SU-DHL-6 (cell line): Measurements from ENCODE around the gene GALNT9.

ENCODE experiments used
- EZH2phosphoT487 ChIP-seq: fragments of 200-600 bp; sonication (generic), shearing (Covaris generic); conservative IDR thresholded peaks from 2 replicates; pipeline ENCODE4 v1.6.1; 2018; ENCODE audit warnings: mild to moderate bottlenecking, antibody characterized with exemption, low read length, moderate library complexity, mixed read lengths
- TF ChIP-seq, protein P1 (sequence below): fragments of 200-600 bp; sonication (generic); IDR thresholded peaks from one replicate; pipeline ENCODE4 v1.5.1; 2017; ENCODE audit warnings: antibody characterized with exemption, mild to moderate bottlenecking, low read length, moderate library complexity; ENCODE audit not compliant: insufficient read depth, poor library complexity, severe bottlenecking

DNA sequence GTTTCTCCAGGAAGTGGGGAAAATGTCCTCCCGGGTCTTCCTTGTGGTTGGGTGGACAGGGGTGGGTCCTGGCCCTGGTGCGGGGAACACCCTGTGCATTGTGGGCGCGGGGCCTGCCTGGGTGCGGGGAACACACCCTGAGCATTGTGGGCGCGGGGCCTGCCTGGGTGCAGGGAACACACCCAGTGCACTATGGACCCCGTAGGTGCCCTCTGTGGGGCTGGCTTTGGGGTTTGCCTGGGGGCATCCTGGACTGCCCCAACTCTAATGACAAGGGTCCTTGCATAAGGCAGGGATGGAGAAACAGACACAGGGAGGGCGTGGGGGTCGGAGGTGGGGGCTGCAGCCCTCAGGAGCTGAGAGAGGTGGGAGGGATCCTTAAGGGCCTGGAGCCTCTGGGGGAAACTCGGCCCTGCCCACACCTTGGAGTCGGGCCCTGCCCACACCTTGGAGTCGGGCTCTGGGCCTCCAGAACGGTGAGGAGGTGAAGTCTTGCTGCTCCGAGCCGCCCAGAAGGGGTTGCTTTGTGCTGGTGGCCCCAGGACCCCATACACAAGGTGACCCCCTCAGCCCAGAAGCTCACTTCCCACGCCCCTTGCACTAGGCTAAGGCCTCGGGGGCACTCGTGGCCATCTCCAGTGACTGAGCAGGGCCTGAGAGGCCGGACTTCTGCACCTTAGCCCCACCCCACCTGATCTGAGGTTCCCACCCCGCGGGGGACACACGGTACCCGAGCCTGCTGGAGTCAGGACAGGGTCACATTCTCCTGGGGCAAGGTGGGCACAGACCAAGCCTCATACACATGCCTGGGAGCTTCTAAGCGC is 69.3 kb downstream of the GALNT9 start:
- TF ChIP-seq, protein P1, sequence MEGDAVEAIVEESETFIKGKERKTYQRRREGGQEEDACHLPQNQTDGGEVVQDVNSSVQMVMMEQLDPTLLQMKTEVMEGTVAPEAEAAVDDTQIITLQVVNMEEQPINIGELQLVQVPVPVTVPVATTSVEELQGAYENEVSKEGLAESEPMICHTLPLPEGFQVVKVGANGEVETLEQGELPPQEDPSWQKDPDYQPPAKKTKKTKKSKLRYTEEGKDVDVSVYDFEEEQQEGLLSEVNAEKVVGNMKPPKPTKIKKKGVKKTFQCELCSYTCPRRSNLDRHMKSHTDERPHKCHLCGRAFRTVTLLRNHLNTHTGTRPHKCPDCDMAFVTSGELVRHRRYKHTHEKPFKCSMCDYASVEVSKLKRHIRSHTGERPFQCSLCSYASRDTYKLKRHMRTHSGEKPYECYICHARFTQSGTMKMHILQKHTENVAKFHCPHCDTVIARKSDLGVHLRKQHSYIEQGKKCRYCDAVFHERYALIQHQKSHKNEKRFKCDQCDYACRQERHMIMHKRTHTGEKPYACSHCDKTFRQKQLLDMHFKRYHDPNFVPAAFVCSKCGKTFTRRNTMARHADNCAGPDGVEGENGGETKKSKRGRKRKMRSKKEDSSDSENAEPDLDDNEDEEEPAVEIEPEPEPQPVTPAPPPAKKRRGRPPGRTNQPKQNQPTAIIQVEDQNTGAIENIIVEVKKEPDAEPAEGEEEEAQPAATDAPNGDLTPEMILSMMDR, result no peak
- TF ChIP-seq EZH2phosphoT487, result no peak
